GM04504 (cell line): ENCODE measurements around the gene GPD1.

Experiments
- DNase-seq: peaks from one replicate; pipeline ENCODE4 v3.0.0-alpha.2; 2012; ENCODE audit warnings: low read depth

The GPD1 gene

GRCh38 chr12:50103767-50104321 is at the start of gene GPD1:
Gene GPD1, plus strand, starts transcription at chr12:50104008. Its CDS starts 43 bp downstream, at chr12:50104051.
- no peak for DNase-seq

- DNase-seq: no peak
Measured at GRCh38 chr12:50055831-50056638, 47.8 kb upstream of the GPD1 start.

GRCh38 chr12:50056639-50056976 is 47.2 kb upstream of the GPD1 start:
- no peak for DNase-seq

- no peak for DNase-seq
Measured at GRCh38 chr12:50057000-50057841, 46.6 kb upstream of the GPD1 start, which contains the start of gene ASIC1. Gene ASIC1, plus strand, starts transcription at chr12:50057596. Its CDS starts 1,171 bp downstream, at chr12:50058767.

GRCh38 chr12:50057896-50058670 is 45.7 kb upstream of the GPD1 start:
- no peak for DNase-seq

GRCh38 chr12:50058743-50059312 is 45.0 kb upstream of the GPD1 start:
- DNase-seq: no peak

GRCh38 chr12:50059440-50060119 is 44.2 kb upstream of the GPD1 start:
- no peak for DNase-seq

- no peak for DNase-seq
Measured at GRCh38 chr12:50060120-50060468, 43.7 kb upstream of the GPD1 start.

- DNase-seq: no peak
Measured at GRCh38 chr12:50061171-50061570, 42.6 kb upstream of the GPD1 start.

- no peak for DNase-seq
Measured at GRCh38 chr12:50061946-50062686, 41.7 kb upstream of the GPD1 start.

- DNase-seq: no peak
Measured at GRCh38 chr12:50062728-50063460, 40.9 kb upstream of the GPD1 start.

GRCh38 chr12:50065726-50066310 is 38.0 kb upstream of the GPD1 start:
- DNase-seq: no peak

GRCh38 chr12:50066402-50066801 is 37.4 kb upstream of the GPD1 start:
- peak; percentile 78 for DNase-seq

GRCh38 chr12:50069069-50069468 is 34.7 kb upstream of the GPD1 start:
- DNase-seq: no peak

GRCh38 chr12:50069539-50069938 is 34.3 kb upstream of the GPD1 start:
- DNase-seq: no peak

GRCh38 chr12:50070314-50071060 is 33.3 kb upstream of the GPD1 start:
- DNase-seq: no peak

- DNase-seq: no peak
Measured at GRCh38 chr12:50072198-50072907, 31.5 kb upstream of the GPD1 start.

GRCh38 chr12:50073206-50073605 is 30.6 kb upstream of the GPD1 start:
- DNase-seq: no peak
